SK-N-SH (cell line): ENCODE measurements around the gene CLIC4. TPM values are rescaled to one million over a fixed set of nuclear protein-coding genes. Genes with fewer than 3 reads are reported as not detected.

ENCODE experiments used
- CTCF ChIA-PET: fragments of 300-600, 350-600 bp; formaldehyde crosslinking; extraction: SDS; loops from one replicate; lab custom pipeline; 2021; lab: Yijun Ruan, JAX
- POLR2A ChIA-PET: fragments of 350-600 bp; sonication (Branson Sonifier 250); formaldehyde crosslinking; extraction: SDS; loops from one replicate; lab custom pipeline; 2020; ENCODE audit warnings: antibody characterized with exemption, inconsistent platforms; lab: Yijun Ruan, JAX
- DNase-seq: peaks from one replicate; pipeline ENCODE4 v3.0.0; 2012
- H2AFZ ChIP-seq: fragments of 200-600 bp; sonication (generic); 2 replicates; pipeline ENCODE4 v1.8.1; 2016; ENCODE audit warnings: antibody characterized with exemption, mild to moderate bottlenecking, low read depth
- H3F3A ChIP-seq: fragments of 200-600 bp; sonication (generic); replicated peaks from 2 replicates; pipeline ENCODE3; 2016; ENCODE audit warnings: antibody characterized with exemption, mild to moderate bottlenecking; ENCODE audit not compliant: insufficient read depth
- H3K27ac ChIP-seq, 2 experiments: fragments of 200-500 bp in 1 of 2; fragments of 200-600 bp in 1 of 2; sonication (Bioruptor generic) in 1 of 2; sonication (generic), shearing (Covaris generic) in 1 of 2; 2 replicates each; pipeline versions ENCODE4 v1.5.1 to v1.6.1; 2014 to 2016; ENCODE audit warnings: low read depth in 2 of 2, inconsistent platforms in 1 of 2, low read length in 1 of 2, mild to moderate bottlenecking in 1 of 2, mixed read lengths in 1 of 2
- H3K27me3 ChIP-seq: fragments of 200-600 bp; sonication (generic), shearing (Covaris generic); 2 replicates; pipeline ENCODE4 v1.6.1; 2016; ENCODE audit warnings: mixed run types; ENCODE audit not compliant: insufficient read depth
- H3K36me3 ChIP-seq, 2 experiments: fragments of 200-500 bp in 1 of 2; fragments of 200-600 bp in 1 of 2; sonication (Bioruptor generic) in 1 of 2; sonication (generic) in 1 of 2; replicated peaks in 1 of 2; 2 replicates each; pipeline versions ENCODE3 to v1.5.1; 2014 to 2016; ENCODE audit warnings: low read length in 1 of 2, mild to moderate bottlenecking in 1 of 2; ENCODE audit not compliant: insufficient read depth in 2 of 2, control insufficient read depth in 1 of 2
- H3K4me1 ChIP-seq, 2 experiments: fragments of 200-500 bp in 1 of 2; fragments of 200-600 bp in 1 of 2; sonication (Bioruptor generic) in 1 of 2; sonication (generic), shearing (Covaris generic) in 1 of 2; 2 replicates each; pipeline versions ENCODE4 v1.5.1 to v1.6.1; 2014 to 2016; ENCODE audit warnings: low read depth in 1 of 2, low read length in 1 of 2, mixed run types in 1 of 2; ENCODE audit not compliant: insufficient read depth in 2 of 2, control insufficient read depth in 1 of 2
- H3K4me2 ChIP-seq: fragments of 200-600 bp; sonication (generic), shearing (Covaris generic); 2 replicates; pipeline ENCODE4 v1.6.1; 2017; ENCODE audit warnings: mixed run types
- H3K4me3 ChIP-seq, 2 experiments: fragments of 200-500 bp in 1 of 2; fragments of 200-600 bp in 1 of 2; sonication (Bioruptor generic) in 1 of 2; sonication (generic), shearing (Covaris generic) in 1 of 2; 2 replicates each; pipeline versions ENCODE4 v1.5.1 to v1.8.1; 2014 to 2016; ENCODE audit warnings: low read depth in 2 of 2, inconsistent platforms in 1 of 2, low read length in 1 of 2, mild to moderate bottlenecking in 1 of 2, mixed read lengths in 1 of 2, moderate library complexity in 1 of 2
- H3K79me2 ChIP-seq: fragments of 200-600 bp; sonication (generic); 2 replicates; pipeline ENCODE4 v1.8.1; 2017; ENCODE audit warnings: mild to moderate bottlenecking; ENCODE audit not compliant: insufficient read depth
- H3K9ac ChIP-seq: fragments of 200-600 bp; sonication (generic); 2 replicates; pipeline ENCODE4 v1.6.1; 2017; ENCODE audit warnings: mixed run types
- H3K9me2 ChIP-seq: fragments of 200-600 bp; sonication (generic); 2 replicates; pipeline ENCODE4 v1.6.1; 2017; ENCODE audit warnings: mixed run types
- H3K9me3 ChIP-seq: fragments of 200-600 bp; sonication (generic); 2 replicates; pipeline ENCODE4 v1.6.1; 2017; ENCODE audit warnings: mixed run types, mild to moderate bottlenecking, moderate library complexity
- H4K20me1 ChIP-seq: fragments of 200-600 bp; sonication (generic); 2 replicates; pipeline ENCODE4 v1.6.1; 2017; ENCODE audit warnings: mild to moderate bottlenecking, mixed run types; ENCODE audit not compliant: insufficient read depth
- CHD2 ChIP-seq: fragments of 150-350 bp; IDR thresholded peaks from 2 replicates; pipeline ENCODE4 v1.6.1; 2018; ENCODE audit warnings: low read length; ENCODE audit not compliant: partially characterized antibody
- CTCF ChIP-seq: fragments of 200-600 bp; sonication (generic); IDR thresholded peaks from 2 replicates; pipeline ENCODE4 v1.6.1; 2017; ENCODE audit warnings: antibody characterized with exemption, mild to moderate bottlenecking, moderate library complexity
- ELF1 ChIP-seq: IDR thresholded peaks from 2 replicates; pipeline ENCODE4 v1.4.0; 2012
- EP300 ChIP-seq, 2 experiments: IDR thresholded peaks; 2 replicates each; pipeline versions ENCODE4 v1.4.0 to v1.6.1; 2012; ENCODE audit warnings: borderline replicate concordance in 1 of 2, low read depth in 1 of 2, low read length in 1 of 2
- EZH2phosphoT487 ChIP-seq: fragments of 200-600 bp; sonication (generic); IDR thresholded peaks from 2 replicates; pipeline ENCODE4 v1.6.1; 2017; ENCODE audit warnings: low read depth, mixed run types, mild to moderate bottlenecking, antibody characterized with exemption, moderate library complexity, borderline replicate concordance
- FOSL2 ChIP-seq: IDR thresholded peaks from 2 replicates; pipeline ENCODE4 v1.4.0; 2012; ENCODE audit warnings: low read depth, mild to moderate bottlenecking, moderate library complexity, borderline replicate concordance
- GABPA ChIP-seq: IDR thresholded peaks from 2 replicates; pipeline ENCODE4 v1.4.0; 2012; ENCODE audit warnings: low read depth, mild to moderate bottlenecking
- GATA2 ChIP-seq: sonication (generic); formaldehyde crosslinking; IDR thresholded peaks from 2 replicates; pipeline ENCODE4 v1.5.0; 2020; ENCODE audit warnings: mild to moderate bottlenecking, missing genetic modification reagents
- MEF2A ChIP-seq: IDR thresholded peaks from 2 replicates; pipeline ENCODE4 v1.4.0; 2012; ENCODE audit warnings: low read depth, borderline replicate concordance
- NFIC ChIP-seq: IDR thresholded peaks from 2 replicates; pipeline ENCODE4 v1.4.0; 2012; ENCODE audit warnings: borderline replicate concordance
- RFX5 ChIP-seq: IDR thresholded peaks from 2 replicates; pipeline ENCODE4 v1.6.1; 2012; ENCODE audit warnings: mild to moderate bottlenecking, improper control_type of control experiment, low read length
- TCF12 ChIP-seq: IDR thresholded peaks from 2 replicates; pipeline ENCODE4 v1.4.0; 2012
- WGBS: methylation state at CpG from one replicate; pipeline ENCODE4 v1.1.6; 2017; ENCODE audit warnings: low lambda C conversion rate; 5-methylcytosine and 5-hydroxymethylcytosine counted together
- polyA plus RNA-seq, 3 experiments: library from polyadenylated mRNA; depleted of rRNA; stranded (reverse); fragments of >200 nt; gene quantifications; 2 replicates each; pipeline ENCODE4 v1.2.3, GENCODE V29; 2012
- TF ChIP-seq, protein P1 (sequence below): IDR thresholded peaks from 2 replicates; pipeline ENCODE4 v1.6.1; 2012; ENCODE audit warnings: mild to moderate bottlenecking, low read depth, low read length, moderate library complexity
- TF ChIP-seq, protein P2 (sequence below): IDR thresholded peaks from 2 replicates; pipeline ENCODE4 v1.4.0; 2012; ENCODE audit warnings: low read depth, borderline replicate concordance

The CLIC4 gene
- polyA plus RNA-seq, 1 of the 3 experiments (the other 2 are of a cell fraction) = 66.4 TPM

DNA sequence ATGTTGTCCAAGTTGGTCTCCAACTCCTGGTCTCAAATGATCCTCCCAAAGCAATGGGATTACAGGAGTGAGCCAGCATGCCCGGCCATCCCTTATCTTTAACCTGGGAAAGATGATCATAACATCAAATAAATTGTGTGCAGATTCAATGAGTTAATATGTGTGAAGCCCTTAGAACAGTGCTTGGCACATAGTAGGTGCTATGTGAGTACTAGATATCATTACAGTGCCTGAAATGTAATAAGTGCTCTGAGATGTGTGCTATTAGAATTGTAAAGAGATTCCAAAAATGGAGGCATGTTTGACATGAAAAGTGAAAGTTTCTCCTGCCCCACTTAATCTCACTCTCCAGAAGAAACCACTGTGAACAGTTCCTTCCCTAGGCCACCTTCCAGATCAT lies 113.0 kb downstream of the CLIC4 start:
- no peaks in the 10 kb centered on the region for H3K9me3 ChIP-seq
- no peak overlapping the region for H3K27ac ChIP-seq
- H3K4me1 ChIP-seq = no peaks in the 10 kb centered on the region
- 79% methylated on average over 1 of the region's 1 CpG for WGBS
- H3K79me2 ChIP-seq = no peaks in the 10 kb centered on the region
- H3K9me2 ChIP-seq = no peaks in the 10 kb centered on the region
- no peaks in the 10 kb centered on the region for H3K36me3 ChIP-seq
- ChIA-PET CTCF (interaction anchor here (1.2 to 1.9 kb wide), 4 partner anchors 10 to 40 kb away, joined by 3 to 5 read pairs (median 4); no protein-coding TSS in a partner anchor), POLR2A (no interaction called here)
- no peaks in the 10 kb centered on the region for H3K27me3 ChIP-seq
- H2AFZ ChIP-seq = no peak overlapping the region
- H3K4me3 ChIP-seq = no peak overlapping the region
- H3K9ac ChIP-seq = no peak overlapping the region
- DNase-seq = no peak
- H3K4me2 ChIP-seq = no peak overlapping the region
- no peak for TF ChIP-seq GATA2 (CRISPR knock-in tag)
- TF ChIP-seq NFIC = no peak
- no peak for TF ChIP-seq CHD2
- TF ChIP-seq, protein P1, sequence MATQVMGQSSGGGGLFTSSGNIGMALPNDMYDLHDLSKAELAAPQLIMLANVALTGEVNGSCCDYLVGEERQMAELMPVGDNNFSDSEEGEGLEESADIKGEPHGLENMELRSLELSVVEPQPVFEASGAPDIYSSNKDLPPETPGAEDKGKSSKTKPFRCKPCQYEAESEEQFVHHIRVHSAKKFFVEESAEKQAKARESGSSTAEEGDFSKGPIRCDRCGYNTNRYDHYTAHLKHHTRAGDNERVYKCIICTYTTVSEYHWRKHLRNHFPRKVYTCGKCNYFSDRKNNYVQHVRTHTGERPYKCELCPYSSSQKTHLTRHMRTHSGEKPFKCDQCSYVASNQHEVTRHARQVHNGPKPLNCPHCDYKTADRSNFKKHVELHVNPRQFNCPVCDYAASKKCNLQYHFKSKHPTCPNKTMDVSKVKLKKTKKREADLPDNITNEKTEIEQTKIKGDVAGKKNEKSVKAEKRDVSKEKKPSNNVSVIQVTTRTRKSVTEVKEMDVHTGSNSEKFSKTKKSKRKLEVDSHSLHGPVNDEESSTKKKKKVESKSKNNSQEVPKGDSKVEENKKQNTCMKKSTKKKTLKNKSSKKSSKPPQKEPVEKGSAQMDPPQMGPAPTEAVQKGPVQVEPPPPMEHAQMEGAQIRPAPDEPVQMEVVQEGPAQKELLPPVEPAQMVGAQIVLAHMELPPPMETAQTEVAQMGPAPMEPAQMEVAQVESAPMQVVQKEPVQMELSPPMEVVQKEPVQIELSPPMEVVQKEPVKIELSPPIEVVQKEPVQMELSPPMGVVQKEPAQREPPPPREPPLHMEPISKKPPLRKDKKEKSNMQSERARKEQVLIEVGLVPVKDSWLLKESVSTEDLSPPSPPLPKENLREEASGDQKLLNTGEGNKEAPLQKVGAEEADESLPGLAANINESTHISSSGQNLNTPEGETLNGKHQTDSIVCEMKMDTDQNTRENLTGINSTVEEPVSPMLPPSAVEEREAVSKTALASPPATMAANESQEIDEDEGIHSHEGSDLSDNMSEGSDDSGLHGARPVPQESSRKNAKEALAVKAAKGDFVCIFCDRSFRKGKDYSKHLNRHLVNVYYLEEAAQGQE = no peak
- no peak for TF ChIP-seq CTCF
- TF ChIP-seq EP300 (IDR thresholded peaks at IDR 0.05; ENCODE audit: borderline replicate concordance in 1 of 2, low read depth in 1 of 2, low read length in 1 of 2) = no peak
- TF ChIP-seq, protein P2, sequence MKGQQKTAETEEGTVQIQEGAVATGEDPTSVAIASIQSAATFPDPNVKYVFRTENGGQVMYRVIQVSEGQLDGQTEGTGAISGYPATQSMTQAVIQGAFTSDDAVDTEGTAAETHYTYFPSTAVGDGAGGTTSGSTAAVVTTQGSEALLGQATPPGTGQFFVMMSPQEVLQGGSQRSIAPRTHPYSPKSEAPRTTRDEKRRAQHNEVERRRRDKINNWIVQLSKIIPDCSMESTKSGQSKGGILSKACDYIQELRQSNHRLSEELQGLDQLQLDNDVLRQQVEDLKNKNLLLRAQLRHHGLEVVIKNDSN = no peak
- TF ChIP-seq MEF2A = no peak
- no peak for TF ChIP-seq ELF1
- TF ChIP-seq GABPA = no peak
- TF ChIP-seq FOSL2 = no peak
- TF ChIP-seq TCF12 = no peak
- no peak for TF ChIP-seq RFX5
- no peak for TF ChIP-seq EZH2phosphoT487
- TF ChIP-seq, all 33 proteins: peak for 0
- H3F3A ChIP-seq = no peaks in the 10 kb centered on the region
- no peaks in the 10 kb centered on the region for H4K20me1 ChIP-seq
